Suprapubic skin (tissue), 4 donors: ENCODE measurements around the gene ACTR3C.
"Not testable (repeated sequence)": the region's sequence is repeated elsewhere in the genome, so short reads cannot be mapped to it uniquely, and the experiment has no call there.

ENCODE experiments used
- CTCF ChIP-seq, 2 donors: fragments of 200-600 bp in 1 of 2; fragments of 450-650 bp in 1 of 2; sonication (generic) in 1 of 2; IDR thresholded peaks; one replicate each; pipeline ENCODE4 v1.5.1; 2016 to 2019; ENCODE audit warnings: antibody characterized with exemption in 2 of 2, mild to moderate bottlenecking in 1 of 2, moderate library complexity in 1 of 2
- EP300 ChIP-seq: sonication (generic); formaldehyde crosslinking; IDR thresholded peaks from one replicate; pipeline ENCODE4 v1.6.1; 2017; ENCODE audit warnings: antibody characterized with exemption
- POLR2A ChIP-seq, 2 donors: fragments of 450-650 bp; IDR thresholded peaks; one replicate each; pipeline ENCODE4 v1.6.1; 2017; ENCODE audit warnings: antibody characterized with exemption in 2 of 2, mild to moderate bottlenecking in 2 of 2, moderate library complexity in 2 of 2
- POLR2AphosphoS5 ChIP-seq, 3 donors: sonication (generic); formaldehyde crosslinking; IDR thresholded peaks; one replicate each; pipeline ENCODE4 v1.6.1; 2017; ENCODE audit warnings: antibody characterized with exemption in 3 of 3

- TF ChIP-seq POLR2A (IDR thresholded peaks at IDR 0.05); CTCF (IDR thresholded peaks at IDR 0.05); EP300; POLR2AphosphoS5 (IDR thresholded peaks at IDR 0.05): not testable (repeated sequence)
Measured at GRCh38 chr7:150247745-150248144, 75.6 kb downstream of the ACTR3C start.
